Spleen (tissue), 11 donors: ENCODE data around the gene SLIT3. TPM values are rescaled to one million over a fixed set of nuclear protein-coding genes. Genes with fewer than 3 reads are reported as not detected.

Experiments
- DNase-seq: peaks from one replicate; pipeline ENCODE4 v3.0.0-alpha.2; 2020
- H3K27ac ChIP-seq, 8 donors: fragments of 200-600 bp; sonication (generic) in 7 of 8; 1 replicate in 4 of 8; 2 replicates in 4 of 8; pipeline versions ENCODE4 v1.5.0 to v1.8.0; 2016 to 2021; ENCODE audit warnings: inconsistent platforms in 4 of 8, mild to moderate bottlenecking in 4 of 8, moderate library complexity in 1 of 8
- H3K27me3 ChIP-seq, 7 donors: fragments of 200-600 bp; sonication (generic) in 6 of 7; replicated peaks in 1 of 7; 1 replicate in 4 of 7; 2 replicates in 3 of 7; pipeline versions ENCODE4 v1.5.0 to v1.8.0; 2016 to 2021; ENCODE audit warnings: inconsistent platforms in 3 of 7, mild to moderate bottlenecking in 1 of 7
- H3K36me3 ChIP-seq, 6 donors: fragments of 200-600 bp; sonication (generic) in 5 of 6; 1 replicate in 4 of 6; 2 replicates in 2 of 6; pipeline versions ENCODE4 v1.5.0 to v1.8.0; 2016 to 2021; ENCODE audit warnings: inconsistent platforms in 2 of 6
- H3K4me1 ChIP-seq, 6 donors: fragments of 200-600 bp; sonication (generic) in 5 of 6; 1 replicate in 3 of 6; 2 replicates in 3 of 6; pipeline versions ENCODE4 v1.5.0 to v1.8.0; 2016 to 2021; ENCODE audit warnings: inconsistent platforms in 3 of 6
- H3K4me3 ChIP-seq, 8 donors: fragments of 200-600 bp; sonication (generic) in 7 of 8; 1 replicate in 4 of 8; 2 replicates in 4 of 8; pipeline versions ENCODE4 v1.5.0 to v1.8.0; 2016 to 2021; ENCODE audit warnings: inconsistent platforms in 4 of 8, mild to moderate bottlenecking in 4 of 8, moderate library complexity in 2 of 8
- H3K9me3 ChIP-seq, 8 donors: fragments of 200-600 bp; sonication (generic) in 7 of 8; 1 replicate in 4 of 8; 2 replicates in 4 of 8; pipeline versions ENCODE4 v1.5.0 to v1.8.0; 2016 to 2021; ENCODE audit warnings: inconsistent platforms in 4 of 8
- POLR2A ChIP-seq, 3 donors: fragments of 450-650 bp; IDR thresholded peaks; one replicate each; pipeline ENCODE4 v1.5.1; 2017; ENCODE audit warnings: antibody characterized with exemption in 3 of 3, mild to moderate bottlenecking in 1 of 3
- POLR2AphosphoS5 ChIP-seq, 3 donors: sonication (generic); formaldehyde crosslinking; IDR thresholded peaks; one replicate each; pipeline ENCODE4 v1.5.1; 2017; ENCODE audit warnings: antibody characterized with exemption in 3 of 3
- WGBS, 5 donors: extraction: QIAGEN DNeasy Blood & Tissue Kit in 3 of 5; methylation state at CpG; one replicate each; pipeline versions ENCODE4 v1.1.5 to v1.1.7; 2013 to 2018; 5-methylcytosine and 5-hydroxymethylcytosine counted together
- intact Hi-C: fragments of 100-400 bp; cut with DNase I; formaldehyde crosslinking; loops from one replicate; pipeline ENCODE4 v1.15.0; 2023; ENCODE audit warnings: low total_unique reads
- polyA plus RNA-seq, 3 donors: library from polyadenylated mRNA; stranded (reverse); fragments of 200-250 nt; gene quantifications; one replicate each; pipeline ENCODE4 v1.2.1, GENCODE V29; 2013
- total RNA-seq, 7 donors: library from RNA; depleted of rRNA in 3 of 7; stranded (reverse); fragments of >200 nt in 3 of 7; fragmentation: NEBNext Ultra II Directional in 4 of 7; extraction: Animal tissue kit (Norgen Biotek cat#: 25700) in 4 of 7; gene quantifications; one replicate each; pipeline versions ENCODE4 v1.1.0 to v1.2.1, GENCODE V29; 2016 to 2021
- TF ChIP-seq, protein P1 (sequence below), 11 experiments: fragments of 200-600 bp in 7 of 11; fragments of 450-650 bp in 4 of 11; sonication (generic) in 4 of 11; IDR thresholded peaks in 8 of 11; conservative IDR thresholded peaks in 3 of 11; 1 replicate in 7 of 11; 2 replicates in 4 of 11; pipeline versions ENCODE4 v1.4.0 to v1.8.0; 2016 to 2021; ENCODE audit warnings: antibody characterized with exemption in 11 of 11, inconsistent platforms in 4 of 11, mild to moderate bottlenecking in 1 of 11
- donor health status: healthy with polysubstance abuse.
- donor health status: DM: no; HTN: no; CAD: no; lungs with moderate emphysema.
- donor health status: DM: no; HTN: no; CAD: no.
- donor health status: Bipolar disorder and iron deficiency.
- donor health status: healthy.
- donor health status: DM: no; HTN: no; CAD: no.
- donor health status: DM: yes; HTN: yes; CAD: no.

SLIT3 gene
- total and polyA plus RNA-seq, 10 donors, result 0.33 to 54.0 (median 13.2) TPM

DNA sequence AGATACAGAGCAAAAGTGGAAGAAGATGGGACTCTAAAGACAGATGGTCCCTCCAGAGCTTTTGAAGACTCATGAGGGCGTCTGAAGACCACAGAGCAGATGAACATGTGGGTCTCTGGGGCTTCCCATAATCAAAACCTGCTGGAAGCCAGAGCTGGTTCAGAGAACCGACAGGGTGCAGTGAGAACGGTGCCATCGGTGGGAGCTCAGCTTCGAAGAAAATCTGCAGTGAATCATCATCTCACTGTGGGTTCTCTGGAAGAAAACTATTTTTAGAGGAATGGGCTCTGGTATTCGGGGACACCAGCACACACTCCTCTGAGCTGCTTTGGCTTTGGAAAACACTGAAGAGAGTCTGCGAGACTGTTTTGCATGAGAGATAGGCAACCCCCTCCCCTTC, 499.4 kb downstream of the SLIT3 start:
- WGBS, 5 donors, result 81 to 92% (median 87%) methylated on average over 7 of the region's 7 CpGs
- Histone ChIP-seq H3K4me3 (no peak overlapping the region), H3K36me3 (no peaks in the 10 kb centered on the region), H3K4me1 (no peaks in the 10 kb centered on the region), H3K27me3 (peaks cover 0 to under 1% (median 0%) of the 10 kb centered on the region in 7 donors), H3K27ac (no peak overlapping the region), H3K9me3 (no peaks in the 10 kb centered on the region)
- intact Hi-C loops, result no loop called here
- TF ChIP-seq POLR2AphosphoS5 (IDR thresholded peaks at IDR 0.05) (no peak), POLR2A (IDR thresholded peaks at IDR 0.05) (no peak)
- TF ChIP-seq, protein P1, sequence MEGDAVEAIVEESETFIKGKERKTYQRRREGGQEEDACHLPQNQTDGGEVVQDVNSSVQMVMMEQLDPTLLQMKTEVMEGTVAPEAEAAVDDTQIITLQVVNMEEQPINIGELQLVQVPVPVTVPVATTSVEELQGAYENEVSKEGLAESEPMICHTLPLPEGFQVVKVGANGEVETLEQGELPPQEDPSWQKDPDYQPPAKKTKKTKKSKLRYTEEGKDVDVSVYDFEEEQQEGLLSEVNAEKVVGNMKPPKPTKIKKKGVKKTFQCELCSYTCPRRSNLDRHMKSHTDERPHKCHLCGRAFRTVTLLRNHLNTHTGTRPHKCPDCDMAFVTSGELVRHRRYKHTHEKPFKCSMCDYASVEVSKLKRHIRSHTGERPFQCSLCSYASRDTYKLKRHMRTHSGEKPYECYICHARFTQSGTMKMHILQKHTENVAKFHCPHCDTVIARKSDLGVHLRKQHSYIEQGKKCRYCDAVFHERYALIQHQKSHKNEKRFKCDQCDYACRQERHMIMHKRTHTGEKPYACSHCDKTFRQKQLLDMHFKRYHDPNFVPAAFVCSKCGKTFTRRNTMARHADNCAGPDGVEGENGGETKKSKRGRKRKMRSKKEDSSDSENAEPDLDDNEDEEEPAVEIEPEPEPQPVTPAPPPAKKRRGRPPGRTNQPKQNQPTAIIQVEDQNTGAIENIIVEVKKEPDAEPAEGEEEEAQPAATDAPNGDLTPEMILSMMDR (IDR thresholded peaks at IDR 0.05 in 8 of 11, conservative IDR thresholded peaks at IDR 0.05 in 3 of 11), result no peak
- DNase-seq, result no peak

DNA sequence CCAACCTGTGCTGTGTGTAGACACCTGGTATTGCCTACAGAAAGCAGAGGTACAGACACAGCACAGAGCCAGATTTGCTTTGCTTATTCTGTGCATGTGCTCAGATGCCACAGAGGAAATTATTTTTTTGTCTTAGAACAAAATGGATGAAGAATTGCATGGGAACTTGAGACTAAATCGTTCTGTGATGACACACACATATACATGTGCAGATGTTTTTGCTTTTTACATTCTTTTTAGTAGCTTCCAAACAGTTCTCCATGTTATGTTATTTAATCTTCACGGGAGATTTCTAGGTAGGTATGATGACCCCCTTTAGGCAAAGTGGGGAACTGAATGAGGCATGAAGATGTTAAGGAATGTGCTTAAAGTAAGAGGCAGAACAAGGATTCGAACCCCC, 500.2 kb downstream of the SLIT3 start:
- no peak for DNase-seq
- no peak overlapping the region for H3K27ac ChIP-seq
- WGBS, 5 donors, result 77 to 83% (median 82%) methylated on average over 3 of the region's 3 CpGs
- no peak overlapping the region for H3K4me3 ChIP-seq
- H3K27me3 ChIP-seq, result no peaks in the 10 kb centered on the region
- no peaks in the 10 kb centered on the region for H3K9me3 ChIP-seq
- TF ChIP-seq POLR2AphosphoS5 (IDR thresholded peaks at IDR 0.05), result no peak
- TF ChIP-seq, protein P1 (IDR thresholded peaks at IDR 0.05 in 8 of 11, conservative IDR thresholded peaks at IDR 0.05 in 3 of 11), result no peak
- TF ChIP-seq POLR2A (IDR thresholded peaks at IDR 0.05), result no peak
- intact Hi-C loops, result no loop called here
- H3K36me3 ChIP-seq, result no peaks in the 10 kb centered on the region
- H3K4me1 ChIP-seq, result no peaks in the 10 kb centered on the region

DNA sequence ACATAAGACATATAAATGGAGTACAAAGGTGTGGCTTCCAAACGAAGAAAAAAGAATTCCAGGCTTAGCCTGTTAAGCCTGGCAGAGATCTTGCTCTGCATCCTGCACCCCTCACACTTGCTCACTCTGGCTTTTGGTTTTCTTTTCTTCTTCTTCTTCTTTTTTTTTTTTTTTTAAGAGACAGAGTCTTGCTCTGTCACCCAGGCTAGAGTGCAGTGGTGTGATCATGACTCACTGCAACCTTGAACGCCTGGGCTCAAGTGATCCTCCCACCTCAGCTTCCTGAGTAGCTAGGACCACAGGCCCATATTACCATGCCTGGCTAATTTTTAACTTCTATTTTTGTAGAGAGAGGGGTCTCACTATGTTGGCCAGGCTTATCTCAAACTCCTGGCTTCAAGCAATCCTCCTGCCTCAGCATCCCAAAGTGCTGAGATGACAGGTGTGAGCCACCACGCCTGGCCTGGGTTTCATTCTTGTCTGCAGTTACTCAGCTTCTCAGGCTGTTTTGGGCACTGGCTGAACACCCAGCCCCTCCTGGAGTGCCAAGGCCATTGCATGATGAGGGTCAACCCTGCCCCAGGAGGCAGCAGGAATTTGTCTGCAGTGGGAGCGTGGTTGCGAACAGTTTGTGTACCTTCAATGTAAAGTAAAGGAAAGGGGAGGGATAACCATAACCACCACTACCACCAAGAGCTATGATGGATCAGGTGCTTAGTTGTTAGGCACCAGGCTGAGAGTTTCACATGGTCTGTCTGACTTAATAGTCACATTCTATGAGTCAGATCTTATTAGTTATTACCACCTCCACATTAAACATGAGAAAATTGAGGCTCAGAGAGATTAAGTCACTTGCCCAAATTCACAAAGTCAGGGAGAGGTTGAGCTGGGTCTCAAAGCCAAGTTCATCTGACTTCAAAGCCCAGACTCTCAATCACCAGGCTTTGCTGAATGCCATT, 502.6 kb downstream of the SLIT3 start:
- no peak for DNase-seq
- TF ChIP-seq POLR2AphosphoS5 (IDR thresholded peaks at IDR 0.05) (no peak), POLR2A (IDR thresholded peaks at IDR 0.05) (no peak)
- TF ChIP-seq, protein P1 (IDR thresholded peaks at IDR 0.05 in 8 of 11, conservative IDR thresholded peaks at IDR 0.05 in 3 of 11), result no peak
- Histone ChIP-seq H3K27ac (no peak overlapping the region), H3K27me3 (no peaks in the 10 kb centered on the region), H3K36me3 (no peaks in the 10 kb centered on the region), H3K9me3 (no peaks in the 10 kb centered on the region), H3K4me1 (no peaks in the 10 kb centered on the region), H3K4me3 (no peak overlapping the region)
- intact Hi-C loops, result no loop called here
- WGBS, 5 donors, result 71 to 84% (median 75%) methylated on average over 5 of the region's 5 CpGs
